ENCODE data around the gene CYTH1.

DNA sequence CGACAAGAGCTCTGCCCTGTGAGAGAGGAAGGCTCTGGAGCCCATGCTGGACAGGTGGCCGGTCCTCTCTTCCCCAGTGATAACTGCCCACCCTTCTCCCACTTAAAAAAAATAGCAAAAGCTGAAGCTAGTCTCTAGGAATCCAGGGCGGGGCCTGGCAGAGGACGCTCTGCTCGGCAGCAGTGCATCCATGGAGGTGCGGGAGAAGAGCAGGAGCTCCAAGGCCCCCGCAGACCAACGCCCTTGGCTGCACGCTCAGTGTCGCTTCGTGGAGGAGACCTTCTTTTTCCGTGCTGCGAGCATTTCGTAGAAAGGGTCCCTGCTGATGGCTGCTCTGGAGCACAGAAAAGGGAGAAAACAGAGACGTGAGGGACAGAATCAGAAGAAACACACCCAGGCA, 106.2 kb downstream of the CYTH1 start:
- TF ChIP-seq, protein P1, sequence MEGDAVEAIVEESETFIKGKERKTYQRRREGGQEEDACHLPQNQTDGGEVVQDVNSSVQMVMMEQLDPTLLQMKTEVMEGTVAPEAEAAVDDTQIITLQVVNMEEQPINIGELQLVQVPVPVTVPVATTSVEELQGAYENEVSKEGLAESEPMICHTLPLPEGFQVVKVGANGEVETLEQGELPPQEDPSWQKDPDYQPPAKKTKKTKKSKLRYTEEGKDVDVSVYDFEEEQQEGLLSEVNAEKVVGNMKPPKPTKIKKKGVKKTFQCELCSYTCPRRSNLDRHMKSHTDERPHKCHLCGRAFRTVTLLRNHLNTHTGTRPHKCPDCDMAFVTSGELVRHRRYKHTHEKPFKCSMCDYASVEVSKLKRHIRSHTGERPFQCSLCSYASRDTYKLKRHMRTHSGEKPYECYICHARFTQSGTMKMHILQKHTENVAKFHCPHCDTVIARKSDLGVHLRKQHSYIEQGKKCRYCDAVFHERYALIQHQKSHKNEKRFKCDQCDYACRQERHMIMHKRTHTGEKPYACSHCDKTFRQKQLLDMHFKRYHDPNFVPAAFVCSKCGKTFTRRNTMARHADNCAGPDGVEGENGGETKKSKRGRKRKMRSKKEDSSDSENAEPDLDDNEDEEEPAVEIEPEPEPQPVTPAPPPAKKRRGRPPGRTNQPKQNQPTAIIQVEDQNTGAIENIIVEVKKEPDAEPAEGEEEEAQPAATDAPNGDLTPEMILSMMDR (IDR thresholded peaks at IDR 0.05 in 8 of 11, conservative IDR thresholded peaks at IDR 0.05 in 3 of 11), result no peak
- TF ChIP-seq POLR2A (IDR thresholded peaks at IDR 0.05) (no peak), POLR2AphosphoS5 (IDR thresholded peaks at IDR 0.05) (no peak)

Data from spleen (tissue), 7 donors.